Kidney epithelial cell (primary cell): ENCODE measurements around the gene FAF1. TPM values are rescaled to one million over a fixed set of nuclear protein-coding genes. Genes with fewer than 3 reads are reported as not detected.

Experiments
- DNase-seq: peaks from one replicate; pipeline ENCODE4 v3.0.0-alpha.2; 2010; ENCODE audit warnings: low read depth
- H3K27me3 ChIP-seq: 2 replicates; pipeline ENCODE4 v1.6.0; 2011; ENCODE audit warnings: low read length; ENCODE audit not compliant: control insufficient read depth, insufficient read depth
- H3K36me3 ChIP-seq: 2 replicates; pipeline ENCODE4 v1.5.1; 2011; ENCODE audit warnings: low read length; ENCODE audit not compliant: control insufficient read depth, insufficient read depth
- H3K4me3 ChIP-seq: 2 replicates; pipeline ENCODE4 v1.5.1; 2011; ENCODE audit warnings: low read depth, mild to moderate bottlenecking, control low read depth, low read length
- total RNA-seq: library from RNA; depleted of rRNA; stranded (reverse); fragments of >200 nt; gene quantifications from 2 replicates; pipeline ENCODE4 v1.2.3, GENCODE V29; 2015
- TF ChIP-seq, protein P1 (sequence below): IDR thresholded peaks from 2 replicates; pipeline ENCODE4 v1.5.1; 2011; ENCODE audit warnings: mild to moderate bottlenecking, moderate library complexity, low read length, control low read depth, inconsistent platforms; ENCODE audit not compliant: insufficient read depth, poor library complexity, severe bottlenecking

The FAF1 gene
- total RNA-seq, 1 donor from 2014 or later, result 57.8 TPM

DNA sequence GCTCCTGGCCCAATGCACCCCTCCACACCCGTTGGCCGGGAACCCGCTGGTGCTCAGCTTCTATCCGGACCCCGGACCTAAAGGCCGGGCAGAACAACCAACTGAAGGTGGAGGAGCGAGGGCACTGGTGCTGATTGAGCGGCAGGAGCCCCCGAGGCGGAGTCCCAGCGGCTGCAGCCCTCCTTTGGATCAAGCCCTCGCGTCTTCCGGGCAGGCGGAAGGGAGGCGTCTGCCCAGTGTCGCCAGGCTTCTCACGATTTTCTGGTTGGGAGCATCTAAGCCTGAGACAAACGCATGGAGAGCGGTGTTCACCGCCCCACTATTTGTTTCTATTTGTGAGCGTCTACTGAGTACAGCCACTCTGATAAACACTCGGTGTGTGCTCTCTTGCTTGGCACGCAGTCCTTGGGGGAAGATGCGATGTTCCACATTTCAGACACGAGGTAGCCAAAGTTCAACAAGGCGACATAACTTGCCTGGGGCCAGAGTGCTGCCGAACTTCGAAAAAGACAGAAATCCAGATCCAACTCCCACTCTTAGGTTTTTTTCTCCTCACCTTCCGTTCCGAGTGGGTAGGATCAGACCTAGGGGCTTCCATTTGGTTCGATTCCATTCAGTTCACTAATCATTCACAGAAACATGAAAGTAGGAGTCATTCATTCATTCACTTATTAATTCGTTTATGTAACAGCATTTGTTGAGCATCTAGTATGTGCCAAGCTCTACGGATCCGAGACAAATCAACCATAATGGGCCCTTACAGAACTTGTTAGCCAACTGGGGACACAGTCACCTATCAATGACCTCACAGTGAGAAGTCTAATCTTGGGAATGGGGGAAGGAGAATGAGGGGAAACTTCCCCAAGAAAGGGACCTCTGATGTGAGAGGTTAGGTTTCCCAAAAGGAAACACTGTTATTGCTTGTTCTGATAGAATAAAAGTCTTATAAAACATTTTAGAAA, 532.0 kb downstream of the FAF1 start:
- no peaks in the 10 kb centered on the region for H3K36me3 ChIP-seq
- DNase-seq, result no peak
- peaks cover 82% of the 10 kb centered on the region for H3K27me3 ChIP-seq
- TF ChIP-seq, protein P1, sequence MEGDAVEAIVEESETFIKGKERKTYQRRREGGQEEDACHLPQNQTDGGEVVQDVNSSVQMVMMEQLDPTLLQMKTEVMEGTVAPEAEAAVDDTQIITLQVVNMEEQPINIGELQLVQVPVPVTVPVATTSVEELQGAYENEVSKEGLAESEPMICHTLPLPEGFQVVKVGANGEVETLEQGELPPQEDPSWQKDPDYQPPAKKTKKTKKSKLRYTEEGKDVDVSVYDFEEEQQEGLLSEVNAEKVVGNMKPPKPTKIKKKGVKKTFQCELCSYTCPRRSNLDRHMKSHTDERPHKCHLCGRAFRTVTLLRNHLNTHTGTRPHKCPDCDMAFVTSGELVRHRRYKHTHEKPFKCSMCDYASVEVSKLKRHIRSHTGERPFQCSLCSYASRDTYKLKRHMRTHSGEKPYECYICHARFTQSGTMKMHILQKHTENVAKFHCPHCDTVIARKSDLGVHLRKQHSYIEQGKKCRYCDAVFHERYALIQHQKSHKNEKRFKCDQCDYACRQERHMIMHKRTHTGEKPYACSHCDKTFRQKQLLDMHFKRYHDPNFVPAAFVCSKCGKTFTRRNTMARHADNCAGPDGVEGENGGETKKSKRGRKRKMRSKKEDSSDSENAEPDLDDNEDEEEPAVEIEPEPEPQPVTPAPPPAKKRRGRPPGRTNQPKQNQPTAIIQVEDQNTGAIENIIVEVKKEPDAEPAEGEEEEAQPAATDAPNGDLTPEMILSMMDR, result no peak
- no peak overlapping the region for H3K4me3 ChIP-seq

DNA sequence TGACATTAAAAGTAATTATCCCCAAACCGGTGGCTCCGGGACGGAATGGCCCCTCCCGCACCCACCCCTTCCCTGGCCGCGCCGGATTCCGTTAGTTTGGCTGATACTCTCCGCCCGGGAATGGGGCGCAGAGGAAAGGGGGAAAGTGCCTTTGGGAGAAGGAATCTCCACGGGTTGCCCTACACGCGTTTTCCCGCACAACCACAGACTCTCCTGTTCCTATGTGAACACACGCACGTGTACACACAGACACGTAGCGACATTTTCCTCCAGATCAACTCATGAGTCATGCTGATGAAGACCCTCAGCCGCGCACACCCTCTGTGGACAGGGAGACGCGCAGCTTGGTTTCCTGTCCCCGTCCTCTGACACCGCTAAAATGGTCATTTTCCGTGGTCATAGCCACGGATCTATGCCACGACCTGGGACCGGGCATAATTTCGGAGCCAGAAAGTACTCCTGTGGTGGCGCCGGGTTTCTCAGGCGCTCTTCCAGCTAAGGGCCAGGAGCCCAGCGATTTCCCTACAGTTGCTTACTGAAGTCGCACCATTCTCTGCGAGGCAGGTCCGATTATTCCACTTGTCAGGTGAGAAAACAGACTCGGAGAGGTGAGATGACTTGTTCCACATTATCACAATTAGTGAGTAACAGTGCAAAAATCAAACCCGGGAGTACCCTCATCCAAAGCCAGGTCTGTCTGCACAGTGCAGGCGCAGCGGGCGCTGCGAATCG, 532.8 kb downstream of the FAF1 start:
- Histone ChIP-seq H3K4me3 (no peak overlapping the region), H3K36me3 (no peaks in the 10 kb centered on the region), H3K27me3 (peaks cover 87% of the 10 kb centered on the region)
- TF ChIP-seq, protein P1, result no peak
- no peak for DNase-seq

DNA sequence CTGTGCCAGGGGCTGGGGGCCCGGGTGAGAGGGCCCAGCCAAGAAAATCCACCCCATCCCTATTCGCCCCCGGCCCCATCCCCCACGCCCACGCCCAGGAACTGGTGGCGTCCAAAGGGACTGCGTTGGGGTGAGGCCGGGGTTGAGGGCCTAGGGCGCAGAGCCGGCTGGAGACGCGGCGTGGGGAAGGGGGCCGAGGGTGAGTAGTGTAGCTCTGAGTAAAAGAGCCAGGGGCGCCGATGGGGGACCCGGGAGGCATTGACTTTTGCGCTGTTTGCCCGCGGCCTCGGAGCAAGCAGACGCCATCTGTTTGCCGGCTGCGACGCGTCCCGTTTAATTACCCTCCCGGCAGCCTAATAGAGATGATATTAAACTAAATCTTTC, 533.4 kb downstream of the FAF1 start:
- DNase-seq, result no peak
- Histone ChIP-seq H3K4me3 (no peak overlapping the region), H3K36me3 (no peaks in the 10 kb centered on the region), H3K27me3 (peaks cover 87% of the 10 kb centered on the region)
- TF ChIP-seq, protein P1, result no peak

DNA sequence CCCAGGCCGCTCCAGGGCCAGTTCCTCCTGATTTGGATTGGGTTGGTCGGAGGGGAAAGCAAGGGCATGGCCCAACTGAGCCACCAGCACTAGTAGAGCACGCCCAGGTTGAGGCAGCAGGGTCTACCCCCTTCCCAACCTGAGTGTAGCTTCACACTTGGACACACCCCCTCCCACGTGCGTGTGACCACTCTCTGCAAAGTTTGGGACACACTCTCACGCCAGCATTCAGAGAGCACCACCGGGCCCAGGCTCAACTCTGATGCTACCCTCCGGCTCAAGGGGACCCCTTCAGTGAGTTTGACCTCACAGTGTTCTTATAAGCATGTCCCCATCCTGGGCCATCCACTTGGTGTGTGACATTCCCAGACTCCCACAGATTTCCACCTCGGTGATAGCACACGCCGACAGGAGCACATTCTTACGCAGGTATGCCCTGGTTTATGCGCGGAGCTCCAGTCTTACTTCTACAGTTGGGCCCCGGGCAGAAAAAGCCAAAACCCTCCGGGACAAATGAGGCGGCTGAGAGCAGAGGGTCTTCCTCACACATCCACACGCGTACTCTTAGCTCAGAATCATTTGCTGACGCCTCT, 533.9 kb downstream of the FAF1 start:
- Histone ChIP-seq H3K36me3 (no peaks in the 10 kb centered on the region), H3K27me3 (peaks cover 87% of the 10 kb centered on the region), H3K4me3 (no peak overlapping the region)
- no peak for DNase-seq
- TF ChIP-seq, protein P1, result no peak

DNA sequence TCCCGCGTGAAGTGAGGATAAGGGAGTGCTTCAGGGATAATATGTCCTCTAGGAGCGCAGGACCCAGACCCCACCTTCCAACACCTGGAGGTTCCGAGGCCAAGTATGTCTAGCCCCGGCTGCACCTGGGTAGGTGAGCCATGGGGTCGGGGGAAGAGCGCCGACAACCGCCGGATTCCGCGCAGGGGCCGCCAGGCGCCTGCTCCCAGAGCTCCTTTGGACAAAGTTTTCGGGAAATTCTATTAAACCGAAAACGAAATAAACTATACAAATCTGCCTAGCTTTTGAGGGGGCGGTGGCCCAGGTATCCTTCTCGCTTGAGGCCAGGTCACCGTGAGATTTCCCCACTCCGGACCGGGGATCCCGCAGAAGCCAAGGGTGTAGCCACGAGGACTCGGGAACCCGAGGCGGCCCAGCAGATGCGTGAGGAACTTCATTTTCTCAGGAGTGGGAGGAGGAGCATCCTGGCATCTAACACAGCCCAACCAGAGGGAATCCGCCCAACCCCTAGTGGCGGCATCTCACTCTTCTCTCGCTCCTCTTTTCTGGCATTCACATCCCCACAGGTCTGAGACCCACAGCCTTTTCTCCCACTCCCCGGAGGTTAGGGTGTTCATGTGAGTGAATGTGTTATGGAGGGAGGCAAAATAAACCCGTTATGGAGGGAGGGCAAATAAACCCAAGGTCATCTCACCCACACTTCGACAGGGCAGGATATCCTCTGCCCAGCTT, 534.5 kb downstream of the FAF1 start:
- DNase-seq, result no peak
- H3K36me3 ChIP-seq, result no peaks in the 10 kb centered on the region
- no peak overlapping the region for H3K4me3 ChIP-seq
- TF ChIP-seq, protein P1, result peak; percentile 4
- H3K27me3 ChIP-seq, result peaks cover 87% of the 10 kb centered on the region
